Testis (tissue), 3 donors: ENCODE measurements around the gene SLC2A10. TPM values are rescaled to one million over a fixed set of nuclear protein-coding genes. Genes with fewer than 3 reads are reported as not detected.
A peak's percentile ranks its signal among the peaks of the same experiment; 100 is the strongest.

Experiments
- DNase-seq: peaks from one replicate; pipeline ENCODE4 v3.0.0-alpha.2; 2019
- H3K27ac ChIP-seq, 2 donors: fragments of 200-600 bp; sonication (generic); one replicate each; pipeline ENCODE4 v1.5.1; 2019
- H3K27me3 ChIP-seq: fragments of 200-600 bp; sonication (generic); one replicate; pipeline ENCODE4 v1.5.1; 2019
- H3K36me3 ChIP-seq: fragments of 200-600 bp; sonication (generic); one replicate; pipeline ENCODE4 v1.5.1; 2017; ENCODE audit warnings: low read depth; ENCODE audit errors: missing control alignments
- H3K4me1 ChIP-seq: fragments of 200-600 bp; sonication (generic); one replicate; pipeline ENCODE4 v1.5.1; 2019
- H3K4me3 ChIP-seq, 2 donors: fragments of 200-600 bp; sonication (generic); one replicate each; pipeline ENCODE4 v1.5.1; 2017 to 2019
- H3K9me3 ChIP-seq: fragments of 200-600 bp; sonication (generic); one replicate; pipeline ENCODE4 v1.5.1; 2017
- POLR2A ChIP-seq: fragments of 450-650 bp; IDR thresholded peaks from one replicate; pipeline ENCODE4 v1.6.1; 2017; ENCODE audit warnings: antibody characterized with exemption, mild to moderate bottlenecking, moderate library complexity
- WGBS, 2 donors: methylation state at CpG; one replicate each; pipeline ENCODE4 v1.1.5; 2018; 5-methylcytosine and 5-hydroxymethylcytosine counted together
- intact Hi-C: fragments of 100-400 bp; cut with DNase I; formaldehyde crosslinking; loops from one replicate; pipeline ENCODE4 v1.15.1; 2023; ENCODE audit warnings: low total_unique reads
- polyA plus RNA-seq: library from polyadenylated mRNA; stranded (reverse); fragments of 350-450 nt; fragmentation: Illumina TruSeq; extraction: RNeasy Lipid Tissue Mini Kit (QIAGEN cat#74804); gene quantifications from one replicate; pipeline ENCODE4 v1.2.3, GENCODE V29; 2014; ENCODE audit warnings: low read depth, low replicate concordance; ENCODE audit not compliant: insufficient read depth
- total RNA-seq, 2 donors: library from RNA; depleted of rRNA; stranded (reverse); fragments of >200 nt; gene quantifications; one replicate each; pipeline ENCODE4 v1.2.3, GENCODE V29; 2016
- TF ChIP-seq, protein P1 (sequence below), 3 experiments: fragments of 450-650 bp in 2 of 3; fragments of 200-600 bp in 1 of 3; sonication (generic) in 1 of 3; IDR thresholded peaks; one replicate each; pipeline ENCODE4 v1.5.1; 2016 to 2019; ENCODE audit warnings: antibody characterized with exemption in 3 of 3, mild to moderate bottlenecking in 2 of 3, moderate library complexity in 1 of 3

SLC2A10 gene
- total and polyA plus RNA-seq, 3 donors from 2014 or later: 4.8 to 12.2 (median 12.0) TPM

DNA sequence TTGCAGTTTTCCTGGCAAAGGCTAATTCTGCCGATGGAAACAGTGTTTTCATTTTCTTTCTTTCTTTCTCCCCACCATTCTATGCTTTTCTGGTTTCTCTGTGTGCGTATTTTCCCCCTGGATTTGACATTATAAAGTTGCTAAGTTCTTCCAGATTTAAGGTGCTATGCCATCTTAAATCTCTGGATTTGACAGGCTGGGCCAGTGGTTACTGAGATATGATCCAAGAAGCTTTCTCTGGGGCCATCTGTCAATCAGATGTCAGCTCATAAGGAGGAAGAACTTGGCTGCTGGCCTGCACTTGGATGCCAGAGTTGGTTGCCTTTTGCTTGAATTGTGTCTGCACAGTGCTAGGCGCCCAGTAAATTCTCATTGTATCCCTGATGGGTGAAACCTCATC is 39.7 kb downstream of the SLC2A10 start:
- Histone ChIP-seq H3K4me1 (no peaks in the 10 kb centered on the region), H3K36me3 (no peaks in the 10 kb centered on the region), H3K4me3 (no peak overlapping the region), H3K27me3 (no peaks in the 10 kb centered on the region), H3K9me3 (no peaks in the 10 kb centered on the region), H3K27ac (no peak overlapping the region)
- intact Hi-C loops: no loop called here
- TF ChIP-seq, protein P1, sequence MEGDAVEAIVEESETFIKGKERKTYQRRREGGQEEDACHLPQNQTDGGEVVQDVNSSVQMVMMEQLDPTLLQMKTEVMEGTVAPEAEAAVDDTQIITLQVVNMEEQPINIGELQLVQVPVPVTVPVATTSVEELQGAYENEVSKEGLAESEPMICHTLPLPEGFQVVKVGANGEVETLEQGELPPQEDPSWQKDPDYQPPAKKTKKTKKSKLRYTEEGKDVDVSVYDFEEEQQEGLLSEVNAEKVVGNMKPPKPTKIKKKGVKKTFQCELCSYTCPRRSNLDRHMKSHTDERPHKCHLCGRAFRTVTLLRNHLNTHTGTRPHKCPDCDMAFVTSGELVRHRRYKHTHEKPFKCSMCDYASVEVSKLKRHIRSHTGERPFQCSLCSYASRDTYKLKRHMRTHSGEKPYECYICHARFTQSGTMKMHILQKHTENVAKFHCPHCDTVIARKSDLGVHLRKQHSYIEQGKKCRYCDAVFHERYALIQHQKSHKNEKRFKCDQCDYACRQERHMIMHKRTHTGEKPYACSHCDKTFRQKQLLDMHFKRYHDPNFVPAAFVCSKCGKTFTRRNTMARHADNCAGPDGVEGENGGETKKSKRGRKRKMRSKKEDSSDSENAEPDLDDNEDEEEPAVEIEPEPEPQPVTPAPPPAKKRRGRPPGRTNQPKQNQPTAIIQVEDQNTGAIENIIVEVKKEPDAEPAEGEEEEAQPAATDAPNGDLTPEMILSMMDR (IDR thresholded peaks at IDR 0.05): no peak
- no peak for TF ChIP-seq POLR2A
- no peak for DNase-seq
- WGBS, 2 donors: 83 to 91% methylated on average over 3 of the region's 3 CpGs

- intact Hi-C loops: loop anchor here (10.0 kb wide), 1 partner anchor 413 kb away; no protein-coding TSS in a partner anchor
- WGBS, 2 donors: 49 to 54% methylated on average over 9 of the region's 9 CpGs
- peak; percentile 52 for DNase-seq
- Histone ChIP-seq H3K4me1 (no peaks in the 10 kb centered on the region), H3K27ac (no peak overlapping the region), H3K36me3 (no peaks in the 10 kb centered on the region), H3K4me3 (peak overlapping the region in 1 of 2 donors; percentile 30), H3K27me3 (no peaks in the 10 kb centered on the region), H3K9me3 (no peaks in the 10 kb centered on the region)
- no peak for TF ChIP-seq POLR2A
- TF ChIP-seq, protein P1 (IDR thresholded peaks at IDR 0.05): no peak
Observed at GRCh38 chr20:46751856-46752255, 42.4 kb downstream of the SLC2A10 start.

GRCh38 chr20:46752728-46753127 is 43.3 kb downstream of the SLC2A10 start:
- intact Hi-C loops: loop anchor here (10.0 kb wide), 1 partner anchor 412 kb away; no protein-coding TSS in a partner anchor
- Histone ChIP-seq H3K27ac (no peak overlapping the region), H3K27me3 (no peaks in the 10 kb centered on the region), H3K36me3 (no peaks in the 10 kb centered on the region), H3K4me1 (no peaks in the 10 kb centered on the region), H3K9me3 (no peaks in the 10 kb centered on the region), H3K4me3 (no peak overlapping the region)
- 9 to 12% methylated on average over 10 of the region's 10 CpGs for WGBS, 2 donors
- peak; percentile 81 for DNase-seq
- TF ChIP-seq, protein P1 (IDR thresholded peaks at IDR 0.05): peak; percentile 66 to 84 (median 78)
- TF ChIP-seq POLR2A: no peak

DNA sequence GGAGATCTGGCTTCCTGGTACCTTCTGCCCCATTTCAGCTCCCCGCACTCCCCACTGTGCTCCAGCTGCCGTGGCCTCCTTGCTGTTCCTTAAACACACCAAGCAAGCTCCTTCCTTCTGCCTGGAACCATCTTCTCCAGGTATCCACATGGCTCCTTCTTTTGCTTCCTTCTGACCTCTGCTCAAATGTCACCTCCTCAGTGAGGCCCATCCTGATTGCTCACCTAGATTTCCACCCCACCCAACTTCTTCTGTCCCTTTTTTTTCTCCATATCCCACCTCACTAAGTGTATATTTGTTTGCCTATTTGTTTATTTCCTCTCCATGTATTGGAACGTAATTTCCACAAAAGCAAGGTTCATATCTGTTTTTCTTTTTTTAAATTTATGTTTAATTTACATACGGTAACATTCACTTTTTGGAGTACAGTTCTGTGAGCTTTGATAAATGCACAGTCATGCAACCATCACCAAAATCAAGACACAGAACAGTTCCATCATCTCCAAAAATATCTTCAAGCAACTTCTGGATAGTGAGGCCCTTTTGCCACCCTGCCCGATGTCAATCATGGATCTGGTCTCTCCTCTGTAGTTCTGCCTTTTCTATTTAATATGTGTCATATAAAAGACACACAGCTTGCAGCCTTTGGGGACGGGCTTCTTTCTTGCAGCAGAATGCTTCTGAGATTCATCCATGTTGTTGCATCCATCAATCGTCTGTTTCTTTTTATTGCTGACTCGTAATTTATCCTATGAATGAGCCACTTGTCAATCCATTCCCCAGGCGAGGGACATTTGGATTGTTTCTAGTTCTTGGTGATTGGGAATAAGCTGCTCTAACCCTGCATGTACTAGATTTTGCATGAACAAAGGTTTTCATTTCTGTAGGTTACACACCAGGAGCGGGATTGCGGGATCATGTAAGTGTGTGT is 46.3 kb downstream of the SLC2A10 start:
- intact Hi-C loops: loop anchor here (10.0 kb wide), 1 partner anchor 409 kb away; no protein-coding TSS in a partner anchor
- TF ChIP-seq POLR2A: no peak
- TF ChIP-seq, protein P1 (IDR thresholded peaks at IDR 0.05): no peak
- WGBS, 2 donors: 93 to 95% methylated on average over 11 of the region's 11 CpGs

More for the DNA sequence above, 46.3 kb downstream of the SLC2A10 start:
- no peaks in the 10 kb centered on the region for H3K36me3 ChIP-seq
- no peaks in the 10 kb centered on the region for H3K4me1 ChIP-seq
- no peak for DNase-seq
- H3K9me3 ChIP-seq: no peaks in the 10 kb centered on the region
- no peaks in the 10 kb centered on the region for H3K27me3 ChIP-seq
- H3K4me3 ChIP-seq: no peak overlapping the region
- H3K27ac ChIP-seq: no peak overlapping the region
